Neural cell (in vitro differentiated cells): ENCODE results near the gene LAGE3. TPM values are rescaled to one million over a fixed set of nuclear protein-coding genes. Genes with fewer than 3 reads are reported as not detected.

ENCODE experiments used
- H2AFZ ChIP-seq: fragments of 200-600, 300-800 bp; sonication (generic), shearing (Covaris generic); 2 replicates; pipeline ENCODE4 v1.6.0; 2014; ENCODE audit warnings: low read depth, mild to moderate bottlenecking, antibody characterized with exemption, low read length, moderate library complexity
- H3F3A ChIP-seq: fragments of 200-600 bp; shearing (Covaris generic); 2 replicates; pipeline ENCODE4 v1.6.1; 2016; ENCODE audit warnings: mild to moderate bottlenecking, moderate library complexity, mixed read lengths, antibody characterized with exemption, low read length; ENCODE audit not compliant: insufficient read depth, poor library complexity, severe bottlenecking
- H3K27ac ChIP-seq: fragments of 200-600, 300-800 bp; sonication (generic), shearing (Covaris generic); 2 replicates; pipeline ENCODE4 v1.5.1; 2014; ENCODE audit warnings: mild to moderate bottlenecking, low read length, moderate library complexity
- H3K27me3 ChIP-seq: fragments of 300-800, 200-600 bp; sonication (generic), shearing (Covaris generic); 2 replicates; pipeline ENCODE4 v1.6.0; 2014; ENCODE audit warnings: mild to moderate bottlenecking, low read depth, low read length, moderate library complexity; ENCODE audit not compliant: insufficient read depth
- H3K36me3 ChIP-seq: fragments of 300-800, 200-600 bp; sonication (generic), shearing (Covaris generic); 2 replicates; pipeline ENCODE4 v1.5.1; 2014; ENCODE audit warnings: mild to moderate bottlenecking, antibody characterized with exemption, low read length, moderate library complexity; ENCODE audit not compliant: insufficient read depth
- H3K4me2 ChIP-seq: fragments of 300-800, 200-600 bp; sonication (generic), shearing (Covaris generic); 2 replicates; pipeline ENCODE4 v1.6.0; 2014; ENCODE audit warnings: mild to moderate bottlenecking, low read length
- H3K4me3 ChIP-seq: fragments of 300-800, 200-600 bp; sonication (generic), shearing (Covaris generic); 2 replicates; pipeline ENCODE4 v1.5.1; 2014; ENCODE audit warnings: mild to moderate bottlenecking, low read length, moderate library complexity
- H3K79me2 ChIP-seq: fragments of 200-600 bp; shearing (Covaris generic); replicated peaks from 2 replicates; pipeline ENCODE4 v1.6.0; 2014; ENCODE audit warnings: mild to moderate bottlenecking, low read length, moderate library complexity; ENCODE audit not compliant: insufficient read depth
- H3K9ac ChIP-seq: fragments of 300-800, 200-600 bp; sonication (generic), shearing (Covaris generic); 2 replicates; pipeline ENCODE4 v1.6.1; 2016; ENCODE audit warnings: mild to moderate bottlenecking, low read length, mixed read lengths
- H3K9me2 ChIP-seq: fragments of 200-600 bp; shearing (Covaris generic); 2 replicates; pipeline ENCODE4 v1.6.1; 2016; ENCODE audit warnings: mild to moderate bottlenecking, low read length, mixed read lengths; ENCODE audit not compliant: insufficient read depth
- H3K9me3 ChIP-seq: fragments of 200-600, 300-800 bp; sonication (generic), shearing (Covaris generic); 2 replicates; pipeline ENCODE4 v1.6.1; 2016; ENCODE audit warnings: mild to moderate bottlenecking, mixed run types, low read length, moderate library complexity, mixed read lengths
- H4K20me1 ChIP-seq: fragments of 200-600 bp; shearing (Covaris generic); 2 replicates; pipeline ENCODE4 v1.6.1; 2016; ENCODE audit warnings: mild to moderate bottlenecking, mixed run types; ENCODE audit not compliant: insufficient read depth
- EP300 ChIP-seq: fragments of 450-650 bp; conservative IDR thresholded peaks from 2 replicates; pipeline ENCODE4 v1.6.1; 2014; ENCODE audit warnings: antibody characterized with exemption, mild to moderate bottlenecking, moderate library complexity; ENCODE audit not compliant: poor library complexity, severe bottlenecking
- EZH2 ChIP-seq: fragments of 200-600, 300-800 bp; shearing (Covaris generic), sonication (generic); IDR thresholded peaks from 2 replicates; pipeline ENCODE4 v1.6.1; 2014; ENCODE audit warnings: antibody characterized with exemption, low read length, borderline replicate concordance, mild to moderate bottlenecking; ENCODE audit not compliant: insufficient read depth, poor library complexity, severe bottlenecking
- MXI1 ChIP-seq: fragments of 450-650 bp; conservative IDR thresholded peaks from 2 replicates; pipeline ENCODE4 v1.6.1; 2014; ENCODE audit warnings: antibody characterized with exemption, mild to moderate bottlenecking; ENCODE audit not compliant: poor library complexity, severe bottlenecking
- POLR2AphosphoS5 ChIP-seq: IDR thresholded peaks from 2 replicates; pipeline ENCODE4 v1.6.1; 2012
- RAD21 ChIP-seq: fragments of 450-650 bp; conservative IDR thresholded peaks from 2 replicates; pipeline ENCODE4 v1.6.1; 2014; ENCODE audit warnings: antibody characterized with exemption, mild to moderate bottlenecking, moderate library complexity
- SMC3 ChIP-seq: fragments of 450-650 bp; conservative IDR thresholded peaks from 2 replicates; pipeline ENCODE4 v1.6.1; 2014; ENCODE audit warnings: antibody characterized with exemption, mild to moderate bottlenecking, moderate library complexity; ENCODE audit not compliant: poor library complexity
- TAF1 ChIP-seq: IDR thresholded peaks from 2 replicates; pipeline ENCODE4 v1.6.1; 2012; ENCODE audit warnings: low read depth
- polyA plus RNA-seq: library from polyadenylated mRNA; depleted of rRNA; stranded (reverse); fragments of >200 nt; gene quantifications from 2 replicates; pipeline ENCODE4 v1.2.3, GENCODE V29; 2014
- TF ChIP-seq, protein P1 (sequence below): IDR thresholded peaks from 2 replicates; pipeline ENCODE4 v1.6.1; 2012; ENCODE audit warnings: borderline replicate concordance

LAGE3 gene
- polyA plus RNA-seq, 1 donor from 2014 or later = 37.3 TPM

DNA sequence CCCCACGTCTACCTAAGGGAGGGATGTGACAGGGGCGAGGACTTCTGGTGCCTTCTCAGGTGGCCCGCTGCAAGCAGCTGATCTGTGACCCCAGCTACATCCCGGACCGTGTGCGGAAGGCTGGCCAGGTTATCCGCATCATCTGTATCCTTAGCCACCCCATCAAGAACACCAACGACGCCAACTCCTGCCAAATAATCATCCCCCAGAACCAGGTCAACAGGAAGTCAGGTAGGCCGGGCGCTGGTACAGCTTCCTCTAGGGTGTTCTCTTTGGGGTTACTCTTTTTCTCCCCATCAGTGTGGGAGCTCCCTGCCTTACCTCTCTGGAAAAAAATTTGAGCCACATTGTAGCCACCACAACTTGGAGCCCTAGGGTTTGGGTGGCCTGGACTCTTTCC lies 37.5 kb downstream of the LAGE3 start:
- no peak overlapping the region for H3K27ac ChIP-seq
- no peaks in the 10 kb centered on the region for H4K20me1 ChIP-seq
- no peaks in the 10 kb centered on the region for H3K9me2 ChIP-seq
- H3K79me2 ChIP-seq = peaks cover 23% of the 10 kb centered on the region
- H3K4me3 ChIP-seq = no peak overlapping the region
- no peaks in the 10 kb centered on the region for H3K9me3 ChIP-seq
- no peak overlapping the region for H3K4me2 ChIP-seq
- no peaks in the 10 kb centered on the region for H3F3A ChIP-seq
- H3K9ac ChIP-seq = no peak overlapping the region
- H2AFZ ChIP-seq = no peak overlapping the region
- TF ChIP-seq TAF1 = no peak
- no peaks in the 10 kb centered on the region for H3K27me3 ChIP-seq
- H3K36me3 ChIP-seq = no peaks in the 10 kb centered on the region

DNA sequence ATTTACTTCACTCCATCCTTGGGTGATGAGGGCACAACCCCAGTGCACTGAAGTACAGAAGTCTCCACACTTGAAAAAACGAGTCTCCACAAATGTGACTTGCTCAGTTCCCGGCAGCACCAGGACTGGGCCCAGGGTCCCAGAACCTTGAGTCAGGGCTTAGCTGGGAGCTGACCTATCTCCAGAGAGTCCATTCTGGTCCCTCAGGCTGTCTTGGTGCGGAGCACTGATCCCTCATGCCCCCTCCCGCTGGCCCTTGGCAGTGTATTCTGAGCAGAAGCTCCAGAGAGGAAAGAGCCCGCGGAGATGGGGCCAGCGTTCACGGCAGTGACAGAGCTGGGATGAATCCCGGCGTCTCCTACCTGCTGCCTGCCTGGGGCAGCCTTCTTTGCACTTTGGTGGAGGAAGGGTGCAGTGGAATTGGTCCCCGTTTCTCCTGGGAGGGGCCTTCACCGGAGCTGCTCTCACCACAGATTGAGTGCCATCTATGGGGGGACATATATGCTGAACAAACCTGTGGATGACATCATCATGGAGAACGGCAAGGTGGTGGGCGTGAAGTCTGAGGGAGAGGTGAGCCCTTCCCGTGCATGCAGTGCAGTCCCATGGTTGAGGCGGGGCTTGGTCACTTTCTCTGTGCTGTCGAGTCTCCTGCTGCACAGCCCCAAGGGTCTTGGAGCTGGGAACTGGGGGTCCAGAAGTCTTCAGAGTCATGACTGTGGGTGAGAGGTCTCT lies 38.3 kb downstream of the LAGE3 start:
- no peaks in the 10 kb centered on the region for H3K9me2 ChIP-seq
- no peak overlapping the region for H2AFZ ChIP-seq
- no peaks in the 10 kb centered on the region for H3K27me3 ChIP-seq

DNA sequence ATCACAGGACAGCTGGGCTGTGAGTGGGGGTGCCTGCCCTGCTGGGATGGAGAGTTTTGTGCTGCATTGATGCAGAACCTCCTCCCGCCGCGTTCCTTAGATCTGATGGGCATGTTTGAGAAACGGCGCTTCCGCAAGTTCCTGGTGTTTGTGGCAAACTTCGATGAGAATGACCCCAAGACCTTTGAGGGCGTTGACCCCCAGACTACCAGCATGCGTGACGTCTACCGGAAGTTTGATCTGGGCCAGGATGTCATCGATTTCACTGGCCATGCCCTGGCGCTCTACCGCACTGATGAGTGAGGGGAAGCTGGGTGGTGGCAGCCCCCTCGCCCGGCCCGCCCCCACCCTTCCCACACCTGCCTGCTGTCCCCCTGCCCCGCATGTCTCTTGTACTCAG lies 39.2 kb downstream of the LAGE3 start:
- Histone ChIP-seq H3K9me2 (no peaks in the 10 kb centered on the region), H4K20me1 (no peaks in the 10 kb centered on the region), H3K4me2 (no peak overlapping the region), H3K27me3 (no peaks in the 10 kb centered on the region), H3K9me3 (no peaks in the 10 kb centered on the region), H3K9ac (no peak overlapping the region), H3K4me3 (peak overlapping the region; percentile 13), H3K27ac (no peak overlapping the region), H3K36me3 (no peaks in the 10 kb centered on the region), H3F3A (no peaks in the 10 kb centered on the region), H2AFZ (no peak overlapping the region), H3K79me2 (peaks cover 20% of the 10 kb centered on the region)
- TF ChIP-seq MXI1 (no peak), EP300 (no peak), POLR2AphosphoS5 (no peak), RAD21 (no peak), SMC3 (no peak), TAF1 (no peak)
- TF ChIP-seq, protein P1, sequence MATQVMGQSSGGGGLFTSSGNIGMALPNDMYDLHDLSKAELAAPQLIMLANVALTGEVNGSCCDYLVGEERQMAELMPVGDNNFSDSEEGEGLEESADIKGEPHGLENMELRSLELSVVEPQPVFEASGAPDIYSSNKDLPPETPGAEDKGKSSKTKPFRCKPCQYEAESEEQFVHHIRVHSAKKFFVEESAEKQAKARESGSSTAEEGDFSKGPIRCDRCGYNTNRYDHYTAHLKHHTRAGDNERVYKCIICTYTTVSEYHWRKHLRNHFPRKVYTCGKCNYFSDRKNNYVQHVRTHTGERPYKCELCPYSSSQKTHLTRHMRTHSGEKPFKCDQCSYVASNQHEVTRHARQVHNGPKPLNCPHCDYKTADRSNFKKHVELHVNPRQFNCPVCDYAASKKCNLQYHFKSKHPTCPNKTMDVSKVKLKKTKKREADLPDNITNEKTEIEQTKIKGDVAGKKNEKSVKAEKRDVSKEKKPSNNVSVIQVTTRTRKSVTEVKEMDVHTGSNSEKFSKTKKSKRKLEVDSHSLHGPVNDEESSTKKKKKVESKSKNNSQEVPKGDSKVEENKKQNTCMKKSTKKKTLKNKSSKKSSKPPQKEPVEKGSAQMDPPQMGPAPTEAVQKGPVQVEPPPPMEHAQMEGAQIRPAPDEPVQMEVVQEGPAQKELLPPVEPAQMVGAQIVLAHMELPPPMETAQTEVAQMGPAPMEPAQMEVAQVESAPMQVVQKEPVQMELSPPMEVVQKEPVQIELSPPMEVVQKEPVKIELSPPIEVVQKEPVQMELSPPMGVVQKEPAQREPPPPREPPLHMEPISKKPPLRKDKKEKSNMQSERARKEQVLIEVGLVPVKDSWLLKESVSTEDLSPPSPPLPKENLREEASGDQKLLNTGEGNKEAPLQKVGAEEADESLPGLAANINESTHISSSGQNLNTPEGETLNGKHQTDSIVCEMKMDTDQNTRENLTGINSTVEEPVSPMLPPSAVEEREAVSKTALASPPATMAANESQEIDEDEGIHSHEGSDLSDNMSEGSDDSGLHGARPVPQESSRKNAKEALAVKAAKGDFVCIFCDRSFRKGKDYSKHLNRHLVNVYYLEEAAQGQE = no peak

More for the DNA sequence above, 38.3 kb downstream of the LAGE3 start:
- Histone ChIP-seq H4K20me1 (no peaks in the 10 kb centered on the region), H3K9me3 (no peaks in the 10 kb centered on the region), H3F3A (no peaks in the 10 kb centered on the region), H3K27ac (no peak overlapping the region), H3K4me2 (no peak overlapping the region), H3K9ac (no peak overlapping the region), H3K79me2 (peaks cover 23% of the 10 kb centered on the region), H3K36me3 (no peaks in the 10 kb centered on the region), H3K4me3 (no peak overlapping the region)
- TF ChIP-seq EP300 (no peak), EZH2 (no peak)
